ENCODE data around the gene GALNTL6.
"Not testable (repeated sequence)": the region's sequence is repeated elsewhere in the genome, so short reads cannot be mapped to it uniquely, and the experiment has no call there.

Gene GALNTL6

GRCh38 chr4:172898715-172899114, 1085.5 kb downstream of the GALNTL6 start:
- DNase-seq = no peak

DNA sequence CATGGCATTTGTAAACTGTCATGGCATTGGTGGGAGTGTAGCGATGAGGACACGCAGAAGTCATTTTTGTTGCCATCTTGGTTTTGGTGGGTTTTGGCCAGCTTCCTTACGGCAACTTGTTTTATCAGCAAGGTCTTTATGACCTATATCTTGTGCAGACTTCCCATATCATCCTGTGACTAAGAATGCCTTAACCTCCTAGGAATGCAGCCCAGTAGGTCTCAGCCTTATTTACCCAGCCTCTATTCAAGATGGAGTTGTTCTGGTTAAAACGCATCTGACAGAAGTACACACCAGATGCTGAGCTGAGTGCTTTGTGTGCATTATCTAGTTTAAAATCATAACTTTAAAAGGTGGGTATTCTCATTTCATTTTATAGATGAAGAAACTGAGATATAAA, 1086.7 kb downstream of the GALNTL6 start:
- no peak for DNase-seq

GRCh38 chr4:172900900-172901299, 1087.7 kb downstream of the GALNTL6 start:
- no peak for DNase-seq

- DNase-seq = not testable (repeated sequence)
Measured at GRCh38 chr4:172912468-172912867, 1099.3 kb downstream of the GALNTL6 start.

DNA sequence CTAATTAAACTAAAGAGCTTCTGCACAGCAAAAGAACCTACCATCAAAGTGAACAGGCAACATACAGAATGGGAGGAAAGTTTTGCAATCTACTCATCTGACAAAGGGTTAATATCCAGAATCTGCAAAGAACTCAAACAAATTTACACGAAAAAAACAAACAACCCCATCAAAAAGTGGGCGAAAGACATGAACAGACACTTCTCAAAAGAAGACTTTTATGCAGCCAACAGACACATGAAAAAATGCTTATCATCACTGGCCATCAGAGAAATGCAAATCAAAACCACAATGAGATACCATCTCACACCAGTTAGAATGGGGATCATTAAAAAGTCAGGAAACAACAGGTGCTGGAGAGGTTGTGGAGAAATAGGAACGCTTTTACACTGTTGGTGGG, 1104.2 kb downstream of the GALNTL6 start:
- DNase-seq = not testable (repeated sequence)

DNA sequence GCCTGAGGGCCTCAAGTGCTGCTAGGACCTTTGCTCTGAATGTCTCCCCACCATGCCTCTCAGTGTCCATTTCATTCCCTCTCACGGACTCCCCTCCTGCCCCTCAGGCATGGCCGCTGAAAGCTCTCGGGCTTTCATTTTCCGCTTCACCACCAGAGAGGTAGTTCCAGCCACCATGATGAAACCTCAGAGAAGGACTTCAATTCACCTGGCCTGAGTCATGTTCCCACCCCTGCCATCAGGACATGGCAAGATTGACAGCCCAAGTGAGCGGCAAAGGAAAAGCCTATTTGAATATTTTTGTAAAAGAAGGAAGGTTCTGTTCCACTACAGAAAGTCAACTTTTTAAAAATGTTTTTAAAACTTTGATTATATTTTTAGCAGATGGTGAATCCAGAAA, 1106.1 kb downstream of the GALNTL6 start:
- no peak for DNase-seq

DNA sequence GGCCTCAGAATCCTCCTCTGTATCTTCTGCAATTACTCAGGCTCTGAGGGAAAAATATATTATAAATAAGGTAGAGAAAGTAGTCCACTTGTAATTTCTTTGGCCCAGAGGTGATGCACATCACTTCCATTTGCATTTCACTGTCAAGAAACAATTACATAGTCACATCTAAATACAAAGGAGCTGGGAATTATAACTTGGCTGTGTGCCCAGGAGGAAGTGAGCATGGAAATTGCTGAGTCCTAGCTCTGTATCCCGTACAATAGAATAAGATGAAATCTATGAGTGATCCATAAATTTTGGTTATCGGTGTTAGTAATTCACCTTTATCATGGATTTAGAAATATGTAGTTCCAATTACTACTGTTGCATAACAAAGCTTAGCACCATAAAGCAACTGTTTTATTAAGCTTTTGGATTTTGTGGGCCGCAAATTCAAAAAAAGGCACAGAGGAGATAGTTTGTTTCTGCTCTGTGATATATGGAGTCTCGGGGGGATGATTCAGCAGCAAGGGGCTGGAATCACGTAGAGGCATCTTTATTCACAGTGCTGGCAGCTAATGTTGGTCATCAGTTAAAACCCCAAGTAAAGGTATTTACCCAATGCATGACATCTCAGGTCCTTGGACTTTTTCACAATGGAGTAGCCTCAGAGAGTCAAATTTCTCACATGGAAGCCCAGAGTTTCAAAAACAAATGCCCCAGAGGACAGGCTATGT, 1114.1 kb downstream of the GALNTL6 start:
- DNase-seq = no peak

- no peak for DNase-seq
Measured at GRCh38 chr4:172928347-172928746, 1115.1 kb downstream of the GALNTL6 start.

DNA sequence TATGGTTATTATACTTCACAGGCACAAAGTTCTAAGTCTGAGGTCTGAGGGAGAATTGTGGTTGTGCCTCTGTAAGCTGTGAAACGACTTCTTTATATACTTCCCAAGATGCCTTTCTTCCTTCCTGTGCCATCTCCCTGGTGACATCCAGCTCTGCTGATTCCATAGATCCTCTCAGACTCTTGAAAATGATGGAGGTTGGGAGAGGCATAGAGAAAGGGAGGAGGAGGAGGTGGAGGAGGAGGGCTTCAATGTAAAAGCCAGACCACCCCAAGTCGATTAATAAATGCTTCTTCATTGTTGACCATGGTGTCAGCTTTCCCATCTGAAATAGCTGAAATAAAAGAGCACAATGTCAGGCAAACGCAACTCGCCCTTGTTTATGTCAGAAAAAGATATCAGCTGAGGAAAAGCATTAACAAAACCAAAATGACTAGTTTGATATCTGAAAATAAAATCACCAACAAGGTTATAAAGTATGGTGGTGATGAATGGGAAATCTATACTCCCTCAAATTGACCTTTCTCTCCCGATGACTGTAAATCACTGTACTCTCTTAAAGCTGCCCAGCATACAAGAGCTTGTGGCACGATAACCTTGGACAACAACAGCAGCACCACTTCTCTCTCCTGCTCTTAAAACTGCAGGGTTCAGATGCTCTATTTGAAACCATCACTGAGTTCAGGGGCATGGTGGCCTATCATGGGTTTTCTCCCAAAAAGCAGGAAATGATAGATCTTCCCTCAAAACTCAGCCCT, 1125.0 kb downstream of the GALNTL6 start:
- no peak for DNase-seq

DNA sequence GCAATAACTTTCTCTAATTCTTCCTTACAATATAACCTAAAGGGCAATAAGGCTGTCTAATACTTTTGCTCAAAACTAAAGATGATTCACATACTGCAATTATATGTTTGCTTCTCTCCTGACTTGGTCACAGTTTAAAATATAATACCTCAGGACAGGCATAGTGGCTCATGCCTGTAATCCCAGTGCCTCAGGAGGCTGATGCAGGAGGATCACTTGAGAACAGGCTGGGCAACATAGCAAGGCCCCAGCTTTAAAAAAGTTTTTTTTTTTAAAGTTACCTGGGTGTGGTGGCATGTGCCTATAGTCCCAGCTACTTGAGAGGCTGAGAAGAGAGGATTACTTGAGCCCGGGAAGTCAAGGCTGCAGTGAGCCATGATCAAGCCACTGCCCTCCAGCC, 1125.7 kb downstream of the GALNTL6 start:
- DNase-seq = no peak

- DNase-seq = no peak
Measured at GRCh38 chr4:172942840-172943239, 1129.6 kb downstream of the GALNTL6 start.

- DNase-seq = no peak
Measured at GRCh38 chr4:172945611-172946010, 1132.4 kb downstream of the GALNTL6 start.

- DNase-seq = no peak
Measured at GRCh38 chr4:172946503-172946902, 1133.3 kb downstream of the GALNTL6 start.

DNA sequence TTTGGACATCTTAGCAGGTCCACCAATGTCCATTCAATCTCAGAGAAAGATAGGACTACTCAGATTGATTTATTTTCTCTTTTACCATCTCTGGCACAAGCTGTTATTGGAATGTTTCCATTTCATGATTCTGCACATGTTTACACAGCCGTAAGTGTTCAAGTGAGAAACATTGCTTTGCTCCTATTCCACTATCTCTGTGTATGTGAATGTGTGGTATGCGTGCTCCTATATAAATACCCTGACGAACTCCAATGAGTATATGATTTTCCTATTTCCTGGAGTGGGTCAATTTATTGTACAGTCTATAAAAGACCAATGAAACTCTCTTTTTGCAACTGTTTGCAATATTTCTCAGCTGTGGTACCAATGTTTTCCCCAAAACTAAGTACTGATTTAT, 1134.4 kb downstream of the GALNTL6 start:
- DNase-seq = no peak

DNA sequence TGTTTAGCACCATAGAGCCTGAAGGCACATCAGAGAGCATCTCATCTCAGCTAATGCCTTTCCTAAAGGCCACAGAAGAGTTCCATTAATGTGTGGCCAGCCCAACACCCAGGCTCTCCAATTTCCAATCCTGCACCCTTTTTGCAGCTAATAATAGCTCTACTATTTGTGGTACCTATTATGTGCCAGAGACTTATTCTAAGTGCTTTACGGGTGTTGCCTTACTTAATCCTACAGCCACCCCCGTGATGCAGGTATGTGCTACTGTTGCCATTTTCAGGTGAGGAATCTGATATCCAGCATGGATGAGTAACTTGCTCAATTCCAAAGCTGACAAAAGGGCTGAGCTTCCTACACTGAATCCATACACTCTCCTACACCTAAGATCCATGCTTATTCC, 1137.8 kb downstream of the GALNTL6 start:
- DNase-seq = no peak

DNA sequence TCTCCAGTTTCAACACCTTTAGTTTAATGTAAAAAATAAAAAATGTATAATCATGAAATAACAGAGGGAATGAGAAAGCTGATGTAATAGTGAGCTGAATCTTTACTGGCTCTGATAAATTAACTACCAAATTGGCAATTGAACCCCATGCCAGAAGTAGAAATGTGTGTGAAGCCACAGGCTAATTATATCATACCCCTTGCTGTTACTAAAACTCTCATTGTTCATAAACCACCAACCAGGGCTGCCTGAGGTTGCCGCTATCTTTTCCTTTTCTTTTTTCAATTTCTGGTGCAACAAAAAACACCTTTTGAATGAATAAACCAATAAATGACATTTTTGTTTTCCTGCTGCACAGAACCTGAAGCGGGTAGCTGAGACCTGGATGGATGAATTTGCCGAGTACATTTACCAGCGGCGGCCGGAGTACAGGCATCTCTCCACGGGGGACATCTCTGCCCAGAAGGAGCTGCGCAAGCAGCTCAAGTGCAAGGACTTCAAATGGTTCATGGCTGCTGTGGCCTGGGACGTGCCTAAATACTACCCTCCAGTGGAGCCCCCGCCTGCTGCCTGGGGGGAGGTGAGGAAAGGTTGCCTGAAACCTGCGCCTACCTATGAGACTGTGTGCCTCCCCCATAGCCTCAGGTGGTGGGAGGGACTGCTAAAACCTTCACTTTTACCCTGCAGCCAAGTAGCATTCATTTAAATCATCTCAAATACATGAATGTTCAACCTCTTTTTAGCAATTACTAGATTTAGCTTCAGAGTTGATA, 1138.7 kb downstream of the GALNTL6 start:
- no peak for DNase-seq

GRCh38 chr4:172953896-172954568, 1140.8 kb downstream of the GALNTL6 start:
- no peak for DNase-seq

- DNase-seq = not testable (repeated sequence)
Measured at GRCh38 chr4:172956340-172956739, 1143.1 kb downstream of the GALNTL6 start.

GRCh38 chr4:172957216-172957615, 1144.0 kb downstream of the GALNTL6 start:
- DNase-seq = no peak

- no peak for DNase-seq
Measured at GRCh38 chr4:172962564-172963353, 1149.6 kb downstream of the GALNTL6 start.

DNA sequence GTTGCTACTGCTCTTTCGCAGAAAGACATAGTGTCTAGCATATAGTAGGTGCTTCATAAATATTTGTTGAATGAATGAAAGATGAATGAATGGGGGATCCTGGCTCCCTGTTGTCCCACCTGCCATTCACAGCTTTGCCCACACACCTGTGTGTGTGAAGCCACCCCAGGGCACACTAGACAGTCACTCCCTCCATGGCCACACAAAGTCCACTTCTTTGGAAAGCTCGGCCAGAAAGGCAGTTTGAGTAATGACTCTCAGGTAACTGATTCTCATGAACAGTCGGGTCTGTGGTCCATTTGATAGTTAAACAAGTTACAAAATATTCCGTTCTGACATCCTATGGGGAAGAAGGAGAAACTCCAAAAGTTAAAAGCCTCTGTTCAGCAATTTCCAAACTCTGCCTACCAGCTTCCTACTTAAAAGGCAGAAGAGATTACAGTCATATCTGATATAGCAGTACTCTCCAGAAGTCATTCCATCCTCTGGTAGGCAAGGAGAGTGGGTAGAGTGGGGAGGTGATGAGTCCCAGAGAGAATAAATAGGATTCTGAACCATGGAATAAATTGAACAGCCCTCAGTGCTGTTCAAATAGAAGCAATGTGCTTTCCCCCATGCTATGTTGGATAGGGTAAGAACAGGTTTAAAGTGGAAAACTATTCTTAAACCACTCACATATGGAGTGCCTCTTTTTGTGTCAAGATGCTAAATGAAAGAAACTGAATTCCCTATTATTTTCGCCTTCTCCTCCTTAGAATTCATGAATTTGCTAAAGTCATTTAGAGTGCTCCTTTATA, 1150.5 kb downstream of the GALNTL6 start:
- DNase-seq = no peak
